ENCODE measurements around the gene MED14.
"Not testable (repeated sequence)": the region's sequence is repeated elsewhere in the genome, so short reads cannot be mapped to it uniquely, and the experiment has no call there.

MED14 gene

DNA sequence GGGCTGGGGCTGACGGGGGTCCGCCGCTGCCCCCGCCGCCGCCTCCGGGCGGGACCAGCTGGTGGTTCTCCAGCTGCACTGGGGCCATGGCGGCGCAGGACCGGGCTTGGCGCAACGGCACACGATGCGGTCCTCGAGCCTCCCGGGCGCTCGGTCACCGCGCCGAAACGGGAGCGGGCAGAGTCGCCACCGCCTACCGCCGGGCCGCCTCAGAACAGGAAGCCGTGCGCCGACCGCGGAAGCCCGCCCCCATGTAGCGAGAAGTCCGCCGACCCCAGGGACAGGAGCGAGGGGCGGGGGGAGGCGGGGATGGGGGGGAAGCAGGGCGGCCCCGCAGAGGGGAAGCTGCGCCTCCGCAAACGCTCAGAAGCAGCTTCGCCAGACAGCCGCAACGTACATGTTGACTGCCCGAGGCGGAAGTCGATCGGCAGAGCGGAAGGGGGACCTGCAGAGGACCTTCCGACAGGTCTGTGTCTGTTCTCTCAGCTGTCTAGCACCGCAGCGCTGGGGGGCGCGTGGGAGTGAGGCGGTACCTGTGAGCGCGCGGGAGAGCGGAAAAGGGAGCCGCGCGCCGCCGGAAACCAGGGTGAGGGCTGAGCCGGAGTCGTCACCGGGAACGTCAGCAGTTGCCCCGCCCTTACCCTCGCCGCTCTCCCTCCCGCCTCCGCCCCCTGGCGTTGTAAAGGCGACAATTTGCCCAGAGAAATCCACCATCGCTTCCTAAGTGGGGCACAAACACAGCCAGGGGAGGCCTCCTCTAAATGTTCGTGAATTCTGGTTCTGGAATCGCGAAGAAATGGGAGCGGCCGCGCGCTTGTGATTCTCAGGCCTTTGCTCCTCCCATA lies at the start of gene MED14:
Gene MED14, minus strand, starts transcription at position 218 of the 845 bp plus-strand sequence. Its CDS starts 130 bp downstream, at position 88.
- peak; percentile 53 for DNase-seq (ENCODE audit: low read depth)

DNA sequence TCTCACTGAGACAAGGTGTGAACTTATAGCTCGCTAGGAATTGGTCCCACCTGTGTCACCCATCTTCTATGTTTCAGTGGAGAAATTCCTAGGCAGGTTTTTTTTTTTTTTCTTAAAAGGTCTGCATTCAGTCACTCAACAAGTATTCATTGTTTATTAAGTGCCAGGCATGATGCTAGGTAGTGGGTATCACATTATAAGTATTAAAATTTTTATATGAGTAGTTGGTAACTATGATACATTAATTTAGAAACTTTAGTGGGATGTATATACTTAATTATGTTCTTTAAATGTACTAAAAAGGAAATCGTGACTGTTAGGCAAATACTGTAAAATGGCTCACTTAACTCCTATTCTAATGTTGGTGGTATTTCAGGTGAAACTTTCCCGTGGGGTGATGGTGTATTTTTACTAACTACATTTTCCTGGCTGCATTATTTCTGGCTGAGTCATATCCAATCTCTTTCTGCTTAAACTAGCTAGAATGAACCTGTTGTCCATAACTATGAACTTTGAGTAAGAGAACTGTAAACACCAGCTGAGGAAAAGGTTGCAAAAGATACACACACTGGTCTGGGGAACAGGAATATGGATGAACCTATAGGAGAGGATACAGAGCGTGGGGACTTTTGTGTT lies 49.3 kb upstream of the MED14 start:
- DNase-seq (ENCODE audit: low read depth), result no peak

DNA sequence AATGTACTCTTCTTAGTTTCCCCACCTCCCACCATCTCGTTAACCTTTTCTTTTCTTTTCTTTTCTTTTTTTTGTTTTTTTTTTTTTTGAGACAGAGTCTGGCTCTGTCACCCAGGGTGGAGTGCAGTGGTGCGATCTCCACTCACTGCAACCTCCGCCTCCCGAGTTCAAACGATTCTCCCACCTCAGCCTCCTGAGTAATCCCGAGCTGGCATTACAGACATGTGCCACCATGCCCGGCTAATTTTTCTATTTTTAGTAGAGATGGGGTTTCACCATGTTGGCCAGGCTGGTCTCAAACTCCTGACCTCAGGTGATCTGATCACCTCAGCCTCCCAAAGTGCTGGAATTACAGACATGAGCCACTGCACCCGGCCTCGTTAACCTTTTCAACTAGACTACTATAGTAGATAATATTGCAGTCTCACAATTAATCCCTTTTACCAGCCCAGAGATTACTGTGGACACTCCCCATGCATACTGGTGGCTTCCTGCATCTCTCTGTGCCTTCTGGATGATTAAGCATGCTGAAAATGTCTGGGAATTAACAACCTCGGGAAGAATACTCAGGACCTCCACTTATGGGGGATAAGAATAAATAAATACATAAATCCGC lies 47.4 kb upstream of the MED14 start:
- DNase-seq (ENCODE audit: low read depth), result not testable (repeated sequence)

DNA sequence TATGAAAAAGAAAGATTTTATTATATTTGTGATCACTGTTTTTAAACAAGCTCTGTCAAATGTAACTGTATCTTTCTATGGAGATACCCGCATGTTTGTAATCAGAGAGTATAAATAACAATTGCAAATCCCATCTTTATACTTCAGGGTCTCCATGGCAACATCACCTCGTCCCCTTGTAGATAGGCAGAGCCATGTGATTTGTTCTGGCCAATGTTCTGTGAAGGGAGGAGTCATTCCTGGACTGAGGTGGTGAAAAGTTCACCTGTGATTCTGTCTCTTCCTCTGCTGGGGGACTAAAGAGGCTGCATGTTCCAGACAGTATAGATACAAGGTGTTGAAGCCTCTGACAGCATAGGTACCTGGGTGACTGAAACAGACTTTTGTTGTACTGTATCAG lies 45.6 kb upstream of the MED14 start:
- no peak for DNase-seq (ENCODE audit: low read depth)

DNA sequence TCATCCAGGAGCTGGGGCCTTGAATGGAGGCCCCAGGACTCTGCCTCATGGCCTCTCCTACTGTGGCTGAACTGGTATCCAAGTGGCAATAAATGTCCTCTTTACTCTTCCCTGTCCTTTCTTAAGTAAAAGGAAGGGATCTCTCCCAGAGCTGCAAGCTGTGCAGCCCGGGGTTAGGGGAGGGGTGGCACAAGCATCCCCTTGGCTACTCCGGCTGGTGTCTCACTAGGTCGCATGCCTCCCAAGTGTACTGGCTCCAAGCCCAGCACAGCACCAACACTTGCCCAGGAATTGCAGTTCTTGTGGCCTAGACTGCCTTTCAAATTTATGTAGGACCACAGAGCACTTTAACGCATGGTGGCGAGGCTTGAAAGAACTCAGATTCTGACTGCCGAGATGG lies 44.7 kb upstream of the MED14 start:
- DNase-seq (ENCODE audit: low read depth), result no peak

DNA sequence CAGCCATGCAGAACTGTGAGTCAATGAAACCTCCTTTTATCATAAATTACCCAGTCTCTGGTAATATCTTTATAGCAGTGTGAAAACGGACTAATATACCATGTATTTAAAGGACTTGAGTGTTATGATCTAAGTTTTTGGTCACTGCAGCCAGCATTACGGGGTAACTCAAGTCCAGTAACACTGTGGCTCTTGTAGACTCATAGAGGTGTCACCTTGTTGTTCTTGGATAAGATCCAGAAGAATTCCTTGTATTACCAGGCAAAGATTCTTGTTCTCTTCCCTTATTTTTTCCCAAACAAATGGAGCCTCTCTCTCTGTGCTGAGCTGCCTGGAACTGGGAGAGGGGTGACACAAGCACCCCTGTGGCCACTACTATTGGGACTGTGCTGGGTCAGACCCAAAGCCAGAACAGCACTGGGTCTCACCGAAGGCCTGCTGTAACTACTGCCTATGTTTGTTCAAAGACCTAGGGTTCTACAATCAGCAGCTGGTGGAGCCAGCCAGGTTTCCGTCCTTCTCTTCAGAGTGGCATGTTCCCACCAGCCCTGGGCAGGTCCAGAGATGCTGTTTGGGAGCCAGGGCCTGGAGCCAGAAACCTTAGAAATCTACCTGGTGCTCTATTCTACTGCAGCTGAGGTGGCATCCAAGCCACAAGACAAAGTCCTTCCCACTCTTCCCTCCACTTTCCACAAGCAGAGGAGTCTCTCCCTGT lies 43.7 kb upstream of the MED14 start:
- no peak for DNase-seq (ENCODE audit: low read depth)

DNA sequence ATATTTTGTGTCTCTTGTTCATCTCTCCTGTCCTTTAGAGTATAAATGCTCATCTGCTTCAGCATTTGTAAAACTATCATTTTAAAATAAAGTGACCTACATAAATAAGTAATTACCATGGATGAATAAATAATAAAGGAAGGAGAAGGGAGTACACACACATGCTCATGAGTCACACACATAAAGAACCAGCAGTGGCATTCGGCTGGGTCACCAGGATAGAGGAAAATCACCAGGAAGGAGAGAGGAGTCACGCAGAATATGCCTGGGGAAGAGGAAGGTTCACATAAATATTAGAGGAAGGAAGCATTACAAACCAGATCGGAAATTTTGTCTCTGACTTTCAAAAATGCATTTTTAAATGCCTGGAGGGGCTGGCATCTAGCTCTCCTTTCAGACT lies 38.5 kb upstream of the MED14 start:
- DNase-seq (ENCODE audit: low read depth), result no peak

DNA sequence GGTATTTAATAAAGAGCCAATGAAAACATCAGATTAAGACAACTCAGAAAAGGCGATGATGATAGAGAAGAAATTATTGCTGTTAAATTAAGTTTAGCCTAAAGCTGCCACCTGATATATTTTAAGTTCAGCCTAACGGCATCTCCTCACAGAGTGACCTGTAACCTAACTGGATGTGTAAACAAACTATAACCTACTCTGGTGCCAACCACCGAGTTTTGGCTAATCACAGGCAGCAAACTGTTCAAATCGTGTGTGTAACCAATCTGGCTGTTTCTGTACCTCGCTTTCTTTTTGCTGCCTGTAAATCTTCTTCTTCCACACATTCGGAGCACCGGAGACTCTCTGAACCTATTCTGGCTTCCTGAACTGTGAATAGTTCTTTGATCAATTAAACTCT lies 37.8 kb upstream of the MED14 start:
- DNase-seq (ENCODE audit: low read depth), result no peak

DNA sequence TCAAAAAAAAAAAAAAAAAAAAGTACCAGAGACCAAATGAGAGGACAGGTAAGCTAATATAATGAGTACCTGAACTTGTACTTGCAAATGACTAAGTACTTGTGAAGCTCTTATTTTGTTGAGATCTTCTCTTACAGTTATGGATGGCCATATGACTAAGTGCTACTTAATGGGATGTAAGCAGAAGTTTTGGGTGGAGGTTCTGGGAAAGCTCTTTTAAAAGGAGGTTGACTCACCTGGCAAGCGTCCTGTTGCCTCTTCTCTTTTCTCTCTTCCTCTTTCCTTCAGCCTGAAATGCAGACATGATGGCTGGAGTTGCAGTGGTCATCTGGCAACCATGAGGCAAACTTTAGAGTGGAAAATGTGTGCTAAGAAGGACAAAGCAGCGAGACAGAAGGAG lies 36.9 kb upstream of the MED14 start:
- DNase-seq (ENCODE audit: low read depth), result peak; percentile 41

DNA sequence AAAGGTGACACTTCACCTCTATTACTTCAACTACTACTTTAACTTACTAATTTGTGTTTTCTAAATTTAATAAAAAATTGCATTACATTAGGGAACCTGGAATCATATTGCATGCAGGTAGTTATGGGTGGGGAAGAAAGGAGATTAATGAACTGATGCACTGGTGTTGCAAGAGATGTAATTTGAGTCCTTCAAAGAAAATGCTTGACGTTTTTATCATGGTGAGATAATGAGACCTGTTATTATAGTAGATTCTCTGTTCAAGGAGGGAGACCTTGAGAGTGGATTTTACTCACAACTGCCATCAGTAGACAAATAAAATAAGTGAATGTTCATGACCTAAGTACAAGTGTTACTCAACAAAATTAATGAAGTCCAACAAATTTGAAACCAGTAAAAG lies 26.4 kb upstream of the MED14 start:
- no peak for DNase-seq (ENCODE audit: low read depth)

DNA sequence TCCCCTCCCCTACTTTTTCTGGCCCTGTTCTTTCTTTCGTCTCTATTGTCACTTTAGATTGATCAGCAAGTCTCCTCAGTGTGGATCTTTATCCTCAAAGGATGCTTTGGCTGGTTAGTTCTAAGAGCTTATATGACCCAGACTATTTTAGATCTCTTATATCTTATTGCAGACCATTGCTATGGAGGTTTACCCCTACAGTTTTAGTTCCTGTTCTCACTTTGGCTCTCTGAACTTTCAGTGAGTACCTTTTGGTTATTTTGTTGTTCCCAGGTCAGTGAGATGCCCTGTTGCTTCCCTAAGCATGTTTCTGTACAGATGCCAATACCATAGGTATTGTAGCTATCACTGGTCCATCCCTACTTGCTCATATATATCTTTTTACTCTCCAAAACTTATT lies 24.0 kb upstream of the MED14 start:
- DNase-seq (ENCODE audit: low read depth), result no peak

DNA sequence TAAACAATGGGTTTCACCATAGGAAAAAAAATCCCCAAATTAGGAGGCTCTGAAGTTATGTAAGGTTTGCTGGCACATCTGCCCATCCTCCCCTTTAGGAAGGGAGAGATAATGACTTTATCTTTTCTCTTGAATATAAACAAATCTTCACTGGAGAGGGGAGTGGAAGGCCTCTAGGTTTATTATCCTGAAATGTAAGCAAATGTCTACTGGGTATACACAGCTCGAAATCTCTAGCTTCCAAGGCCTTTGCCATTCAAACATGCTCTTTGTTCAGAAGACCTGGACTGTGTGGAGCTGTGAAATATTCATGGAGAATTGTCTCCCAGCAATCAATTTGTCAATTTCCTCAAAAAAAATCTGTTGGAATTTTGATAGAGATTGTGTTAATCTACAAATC lies 21.7 kb upstream of the MED14 start:
- DNase-seq (ENCODE audit: low read depth), result no peak

DNA sequence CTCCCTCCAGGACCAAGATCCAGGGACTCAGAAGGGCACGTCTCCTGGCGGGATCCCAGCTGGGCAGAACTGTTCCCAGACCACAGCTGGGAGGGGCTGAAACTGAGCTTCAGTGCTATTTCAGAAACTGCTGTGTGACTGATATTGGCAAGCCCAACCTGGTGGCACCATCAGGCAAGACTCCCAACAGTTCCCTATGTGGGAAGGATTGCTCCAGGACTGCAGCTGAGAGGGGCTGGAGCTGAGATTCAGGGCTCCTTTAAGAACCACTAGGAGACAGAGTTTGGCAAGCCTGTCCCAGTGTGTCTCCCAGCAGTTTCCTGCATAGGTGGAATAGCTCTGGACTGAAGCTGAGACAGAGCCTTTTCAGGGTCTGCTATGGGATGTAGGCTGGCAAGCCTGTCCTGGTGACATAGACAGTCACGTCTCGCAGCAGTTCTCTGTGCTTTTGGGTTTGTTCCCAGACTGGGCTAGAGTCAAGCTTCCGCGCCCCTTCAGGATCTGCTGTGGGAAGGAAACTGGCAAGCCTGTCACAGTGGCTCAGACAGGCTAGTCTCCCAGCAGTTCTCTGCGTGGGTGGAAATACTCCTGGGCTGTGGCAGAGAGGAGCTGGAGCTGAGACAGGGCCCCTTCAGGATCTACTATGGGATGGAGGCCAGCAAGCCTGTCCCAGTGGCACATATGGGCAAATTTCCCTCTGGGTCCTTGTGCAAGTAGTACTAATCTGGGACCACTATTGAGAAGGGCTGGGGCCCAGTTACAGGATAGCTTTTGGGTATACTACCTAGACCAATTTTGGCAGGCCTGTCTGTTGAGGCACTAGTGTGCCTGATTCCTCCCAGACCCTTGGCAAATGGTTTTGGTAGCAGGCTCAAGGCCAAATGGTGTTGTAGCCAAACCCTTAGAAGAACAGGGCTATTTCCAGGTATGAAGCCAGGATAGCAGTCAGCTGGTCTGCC lies 20.2 kb upstream of the MED14 start:
- DNase-seq (ENCODE audit: low read depth), result no peak

DNA sequence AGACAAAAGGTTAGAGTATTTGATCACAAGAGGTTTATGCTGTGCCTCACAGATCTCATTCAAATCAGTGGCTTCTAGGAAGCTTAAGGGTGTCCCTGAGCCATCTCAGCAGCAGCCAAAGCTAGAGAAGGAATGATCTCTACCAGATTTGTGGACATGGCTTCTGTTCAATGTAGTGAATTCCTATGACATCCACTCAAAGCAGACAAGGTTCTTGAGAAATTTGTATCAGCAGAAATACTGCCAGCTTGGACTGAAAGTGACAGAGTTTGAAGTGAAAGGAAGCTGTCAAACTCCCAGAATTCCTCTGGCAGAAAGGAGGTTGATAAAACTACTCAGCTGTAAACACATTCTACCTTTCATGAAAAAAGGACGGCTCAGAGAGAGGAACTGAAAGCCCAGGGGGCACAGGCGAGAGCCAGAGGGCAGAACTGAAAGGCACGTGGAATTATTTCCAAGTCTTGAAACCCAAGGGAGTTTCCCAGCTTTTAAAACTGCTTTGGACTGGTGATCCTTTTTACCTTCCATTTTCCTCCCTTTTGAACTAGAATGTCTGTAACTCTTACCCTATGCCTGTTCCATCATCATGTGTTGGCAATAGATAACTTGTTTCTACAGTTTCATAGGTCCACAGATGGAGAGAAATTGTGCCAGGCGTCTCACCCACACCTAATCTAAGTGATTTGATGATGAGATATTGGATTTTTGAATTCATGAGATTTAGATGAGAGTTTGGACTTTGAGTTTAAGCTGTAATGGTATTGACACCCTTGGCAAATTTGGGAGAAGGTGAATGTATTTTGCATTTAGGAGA lies 14.5 kb upstream of the MED14 start:
- DNase-seq (ENCODE audit: low read depth), result no peak

DNA sequence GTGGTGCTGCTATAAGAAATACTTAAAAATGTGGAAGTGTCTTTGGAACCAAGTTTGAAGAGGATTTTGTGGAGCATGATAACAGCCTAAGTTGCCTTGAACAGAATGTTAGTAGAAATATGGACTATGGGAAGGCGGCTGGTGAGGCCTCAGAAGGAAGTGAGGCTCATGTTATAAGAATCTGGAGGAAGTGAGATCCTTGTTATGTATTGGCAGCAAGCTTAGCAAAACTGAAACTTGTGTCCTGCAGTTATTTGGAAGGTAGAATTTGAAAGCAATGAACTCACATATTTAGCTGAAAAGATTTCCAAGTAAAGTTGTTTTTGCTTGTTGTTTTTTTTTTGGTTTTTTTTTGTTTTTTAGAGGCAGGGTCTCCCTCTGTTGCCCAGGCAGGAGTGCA lies 13.6 kb upstream of the MED14 start:
- DNase-seq (ENCODE audit: low read depth), result no peak

DNA sequence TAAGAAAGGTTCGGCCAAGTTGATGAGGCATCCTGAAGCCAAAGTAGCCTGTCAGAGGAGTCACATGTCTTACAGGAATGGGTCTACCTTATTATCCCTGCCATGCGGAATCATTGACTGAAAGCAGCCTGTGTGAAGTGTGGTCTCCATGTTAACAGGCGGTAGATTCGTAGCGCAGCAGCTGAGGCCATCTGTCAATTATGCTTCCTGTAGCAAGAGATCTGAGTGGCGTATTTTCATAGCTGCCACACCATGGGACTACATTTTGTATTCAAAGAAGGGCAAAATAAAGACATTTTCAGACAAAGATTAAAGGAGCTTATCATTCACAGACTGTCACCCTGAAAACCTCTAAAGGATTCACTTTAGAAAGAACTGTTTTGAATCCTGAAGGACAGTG lies 11.2 kb upstream of the MED14 start:
- DNase-seq (ENCODE audit: low read depth), result no peak

DNA sequence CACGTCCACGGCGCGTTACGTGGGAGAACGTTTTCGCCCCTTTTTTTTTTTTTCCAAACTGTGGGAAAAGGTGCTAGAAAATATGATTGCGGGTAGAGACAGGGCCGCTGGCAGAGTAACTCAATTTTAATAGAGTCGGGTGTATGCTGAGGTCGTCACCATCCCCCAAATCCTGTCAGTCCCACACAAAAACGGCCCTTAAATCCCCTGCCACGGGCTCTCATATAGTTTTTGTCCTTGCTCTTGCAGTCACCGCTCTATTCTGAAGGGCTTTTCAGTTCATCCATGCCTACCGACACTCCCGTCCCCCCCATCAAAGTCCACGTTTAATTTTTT lies 796 bp upstream of the MED14 start:
- DNase-seq (ENCODE audit: low read depth), result no peak

DNA sequence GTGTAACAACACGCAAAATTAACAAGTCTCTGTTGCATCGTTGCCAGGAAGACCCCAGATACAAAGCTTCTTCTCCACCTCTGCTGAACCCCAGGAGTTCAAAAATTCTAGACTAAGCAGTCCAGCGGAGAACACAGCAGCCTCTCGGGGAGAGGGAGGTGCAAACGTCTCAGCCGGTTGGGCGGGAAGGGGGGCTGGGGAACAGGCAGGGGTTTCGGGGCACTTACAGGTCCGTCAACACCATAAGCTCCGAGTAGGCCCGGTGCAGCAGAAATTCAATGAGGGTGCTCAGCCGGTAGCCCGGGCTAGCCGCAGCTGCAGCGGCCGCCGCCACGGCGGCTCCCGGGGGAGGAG lies 394 bp downstream of the MED14 start:
- no peak for DNase-seq (ENCODE audit: low read depth)

DNA sequence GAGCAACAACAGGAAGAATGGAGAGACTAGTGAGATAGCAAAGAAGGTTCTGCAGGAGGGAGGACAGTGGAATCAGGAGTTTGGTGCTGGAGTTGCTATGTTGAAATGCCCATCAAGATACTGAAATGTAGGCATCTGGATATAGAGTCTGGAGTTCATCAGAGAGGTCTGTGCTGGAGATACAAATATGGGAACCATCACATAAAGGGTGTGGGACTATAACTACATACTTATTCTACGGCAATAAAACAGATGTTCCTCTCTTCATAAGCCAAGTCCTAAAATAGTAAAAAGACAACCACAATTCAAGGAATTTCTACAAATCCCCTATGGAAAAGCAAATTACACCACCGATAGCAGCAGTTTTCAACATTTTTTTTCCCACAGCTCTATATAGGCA lies 1.6 kb downstream of the MED14 start:
- no peak for DNase-seq (ENCODE audit: low read depth)

DNA sequence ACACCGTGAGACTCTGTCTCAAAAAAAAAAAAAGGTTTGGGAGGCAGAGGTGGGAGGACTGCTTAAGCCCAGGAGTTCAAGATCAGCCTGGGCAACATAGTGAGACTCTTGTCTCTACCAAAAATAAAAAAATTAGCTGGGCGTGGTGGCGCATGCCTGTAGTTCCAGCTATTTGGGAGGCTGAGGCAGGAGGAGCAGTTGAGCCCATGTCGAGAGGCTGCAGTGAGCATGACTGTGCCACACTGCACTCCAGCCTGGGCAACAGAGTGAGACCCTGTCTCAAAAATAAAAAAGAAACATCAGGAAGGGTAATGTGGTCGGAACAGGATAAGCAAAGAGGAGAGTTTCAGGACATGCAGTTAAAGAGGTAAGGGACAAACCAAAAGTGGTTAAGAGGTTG lies 2.8 kb downstream of the MED14 start:
- DNase-seq (ENCODE audit: low read depth), result not testable (repeated sequence)

Data from HS-5 (cell line).